Liver (tissue), 1 donor: Measurements from ENCODE around the gene TRMT1L.

Source experiments
- SP1 ChIP-seq: IDR thresholded peaks from 2 replicates; pipeline ENCODE4 v1.6.1; 2018; ENCODE audit warnings: antibody characterized with exemption, mild to moderate bottlenecking
- TAF1 ChIP-seq: conservative IDR thresholded peaks from 2 replicates; pipeline ENCODE4 v1.6.1; 2016; ENCODE audit warnings: antibody characterized with exemption, mild to moderate bottlenecking
- donor health status: healthy.

- TF ChIP-seq TAF1 (no peak), SP1 (no peak)
These were observed 17.5 kb downstream of the TRMT1L start for GRCh38 chr1:185139246-185139645.
